Stimulated activated CD8-positive, alpha-beta memory T cell treated with anti-CD3 and anti-CD28 coated beads, Interleukin-12 subunit alpha, Interleukin-12 subunit beta, amount 100 ng/mL, for 1 hour (primary cell): ENCODE data around the gene TRPC3.

Source experiments
- DNase-seq: peaks from one replicate; pipeline ENCODE4 v3.0.0-alpha.2; 2020; ENCODE audit warnings: low read depth

TRPC3 gene

GRCh38 chr4:121951521-121952110, at the start of gene TRPC3:
TSS of gene TRPC3 (minus strand) at chr4:121952060. CDS start at chr4:121951680, 380 bp downstream.
- DNase-seq: no peak

GRCh38 chr4:122000849-122001248, 49.0 kb upstream of the TRPC3 start:
- DNase-seq: no peak

DNA sequence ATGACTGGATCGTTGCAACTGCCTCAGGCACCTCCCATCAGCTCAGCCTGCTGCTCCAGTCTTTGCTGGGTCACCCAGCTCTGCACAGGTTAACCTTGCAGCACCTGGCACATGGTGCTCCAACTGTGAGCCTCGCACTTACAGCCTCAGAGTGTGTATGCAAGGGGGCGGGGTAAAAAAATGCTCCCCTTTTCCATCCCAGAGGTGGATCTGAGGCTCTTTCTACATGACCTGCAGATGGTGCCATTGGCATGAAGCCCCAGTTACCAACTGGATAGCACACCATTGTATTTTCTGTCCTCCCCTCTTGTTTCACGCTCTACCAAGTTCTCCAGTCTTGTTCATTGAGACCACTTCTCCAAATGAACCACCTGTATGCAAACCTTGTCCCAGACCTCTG, 46.2 kb upstream of the TRPC3 start:
- DNase-seq: no peak

DNA sequence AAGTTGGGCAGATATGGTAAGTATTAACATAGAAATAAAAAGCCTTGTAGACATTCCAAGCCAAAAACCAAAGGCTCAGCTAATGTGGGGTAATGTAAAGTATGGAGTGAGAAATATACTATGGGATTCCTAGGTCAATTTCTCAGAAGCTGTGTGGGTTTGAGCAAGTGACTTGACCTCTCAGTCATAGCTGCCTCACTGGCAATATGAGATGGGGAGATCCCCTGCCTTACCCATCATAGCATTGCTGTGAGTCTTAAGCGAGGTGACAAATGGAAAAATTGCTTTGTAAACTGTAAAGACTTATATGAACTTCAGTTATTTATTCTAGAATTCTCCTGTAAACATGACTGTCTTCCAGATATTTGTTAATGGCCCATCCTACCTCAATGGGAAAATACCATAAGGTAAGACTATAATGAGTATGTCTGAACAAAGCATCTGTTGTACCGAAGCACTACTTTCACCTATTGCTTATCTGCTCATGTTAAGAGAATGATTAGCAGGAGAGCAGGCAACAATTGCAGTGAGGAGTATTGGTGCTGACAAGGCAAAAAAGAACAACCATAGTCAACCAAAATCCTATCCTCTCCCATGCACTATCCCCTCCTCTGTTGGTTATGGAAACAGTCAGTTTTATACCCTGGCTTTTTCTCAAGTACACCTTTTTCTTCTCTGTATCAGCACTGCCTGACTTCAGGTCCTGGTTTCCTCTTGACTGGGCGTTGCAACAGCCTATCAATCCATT, 44.1 kb upstream of the TRPC3 start:
- DNase-seq: no peak

GRCh38 chr4:121991968-121992367, 40.1 kb upstream of the TRPC3 start:
- no peak for DNase-seq

- no peak for DNase-seq
Observed at GRCh38 chr4:121990489-121990888, 38.6 kb upstream of the TRPC3 start.

DNA sequence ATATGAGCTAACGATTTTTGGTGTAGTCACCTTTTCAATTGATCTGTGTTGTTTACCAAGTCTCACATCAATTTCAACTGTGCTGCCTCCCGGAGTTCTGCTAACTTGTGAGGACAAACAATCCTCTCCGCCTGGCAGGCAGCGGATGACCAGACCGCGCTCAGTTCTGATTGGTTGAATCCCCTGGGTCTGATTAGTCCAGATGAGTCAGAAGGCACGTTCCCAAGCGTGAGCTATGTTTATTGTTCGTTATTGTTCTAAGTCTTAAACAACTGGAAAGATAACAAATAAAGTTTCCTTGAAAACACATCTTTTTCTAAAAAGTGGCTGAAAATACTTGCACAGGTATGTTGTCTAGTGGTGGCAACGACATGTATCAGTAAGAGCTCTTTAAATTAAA, 37.9 kb upstream of the TRPC3 start:
- DNase-seq: no peak

- no peak for DNase-seq
Observed at GRCh38 chr4:121988950-121989349, 37.1 kb upstream of the TRPC3 start.

DNA sequence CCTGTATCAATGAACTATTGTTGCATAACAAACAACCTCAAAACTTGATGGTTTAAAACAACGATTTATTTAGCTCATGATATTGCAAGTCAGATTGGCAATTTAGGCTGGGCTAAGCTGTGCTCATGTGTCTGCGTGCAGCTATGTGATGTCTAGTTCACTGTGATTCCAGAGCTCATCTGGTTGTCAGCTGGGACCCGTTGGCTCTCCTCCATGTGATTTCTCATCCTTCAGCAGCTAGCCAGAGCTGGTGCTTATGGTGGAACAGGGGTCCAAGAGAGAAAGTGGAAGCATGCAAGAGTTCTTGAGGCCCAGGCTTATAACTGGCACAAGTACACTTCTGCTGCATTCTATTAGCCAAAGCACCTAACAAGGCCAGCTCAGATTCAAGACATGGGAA, 28.8 kb upstream of the TRPC3 start:
- DNase-seq: no peak

GRCh38 chr4:121978172-121978516, 26.3 kb upstream of the TRPC3 start:
- no peak for DNase-seq

- DNase-seq: no peak
Observed at GRCh38 chr4:121977251-121978171, 25.7 kb upstream of the TRPC3 start.

GRCh38 chr4:121975784-121976183, 23.9 kb upstream of the TRPC3 start:
- DNase-seq: no peak

GRCh38 chr4:121973816-121974215, 22.0 kb upstream of the TRPC3 start:
- DNase-seq: no peak

GRCh38 chr4:121968859-121969258, 17.0 kb upstream of the TRPC3 start:
- DNase-seq: no peak

DNA sequence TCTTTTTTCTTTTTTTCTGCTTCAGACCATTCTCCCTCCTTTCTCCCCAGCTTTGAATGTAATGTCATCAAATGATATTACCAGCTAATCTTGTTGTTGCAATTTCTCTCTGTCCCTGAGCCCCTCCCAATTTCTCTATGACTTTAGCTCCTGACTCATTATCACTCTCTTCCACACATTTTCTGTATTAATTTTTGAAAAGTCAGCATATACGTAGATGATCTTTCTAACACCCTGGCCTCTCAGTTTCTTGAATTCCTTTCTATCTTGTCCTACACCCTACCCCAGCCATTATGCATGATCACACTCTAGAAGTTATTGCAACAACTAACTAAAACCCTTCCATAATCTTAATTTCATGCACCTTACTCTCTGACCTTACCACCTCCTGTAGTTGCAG, 13.1 kb upstream of the TRPC3 start:
- DNase-seq: no peak

DNA sequence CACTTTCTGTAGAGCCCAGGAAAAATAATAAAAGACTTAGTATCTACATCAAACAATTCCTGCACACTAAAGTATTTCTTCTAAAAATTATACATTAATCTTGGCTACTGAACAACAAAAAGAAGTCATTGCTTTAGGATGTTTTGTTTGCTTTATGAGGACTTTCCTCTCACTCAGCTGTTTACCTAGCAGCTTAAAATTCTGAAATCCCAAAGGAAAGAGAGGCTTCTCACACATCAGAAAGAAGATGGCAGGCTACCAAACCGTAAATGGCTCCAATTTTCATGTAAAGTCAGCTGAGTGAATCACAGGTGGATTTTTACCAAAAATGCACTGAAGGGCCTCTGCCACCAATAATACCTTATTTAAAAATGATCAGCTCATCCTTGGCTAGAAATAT, 9.0 kb upstream of the TRPC3 start:
- no peak for DNase-seq

- no peak for DNase-seq
Observed at GRCh38 chr4:121958777-121959176, 6.9 kb upstream of the TRPC3 start.

- no peak for DNase-seq
Observed at GRCh38 chr4:121957266-121957665, 5.4 kb upstream of the TRPC3 start.

DNA sequence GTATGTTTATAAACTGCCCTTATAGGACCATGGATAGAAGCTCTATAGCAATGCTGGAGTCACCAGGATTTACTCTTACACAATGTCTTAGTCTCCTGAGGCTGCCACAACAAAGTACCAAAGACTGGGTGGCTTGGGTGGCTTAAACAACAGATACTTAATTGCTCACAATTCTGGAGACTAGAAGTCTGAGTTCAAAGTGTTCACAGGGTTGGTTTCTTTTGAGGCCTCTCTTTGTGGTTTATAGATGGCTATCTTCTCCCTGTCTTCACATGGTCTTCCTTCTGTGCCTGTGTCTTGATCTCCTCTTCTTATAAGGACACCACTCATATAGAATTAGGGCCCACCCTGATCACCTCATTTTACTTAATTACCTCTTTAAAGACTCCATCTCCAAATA, 2.0 kb upstream of the TRPC3 start:
- DNase-seq: no peak

GRCh38 chr4:121952290-121952689, 430 bp upstream of the TRPC3 start:
- no peak for DNase-seq

- DNase-seq: no peak
Observed at GRCh38 chr4:121950680-121951520, 960 bp downstream of the TRPC3 start.

- DNase-seq: peak; percentile 83
Observed at GRCh38 chr4:121950212-121950679, 1.6 kb downstream of the TRPC3 start.
